ENCODE measurements around the gene DNASE2B.

DNA sequence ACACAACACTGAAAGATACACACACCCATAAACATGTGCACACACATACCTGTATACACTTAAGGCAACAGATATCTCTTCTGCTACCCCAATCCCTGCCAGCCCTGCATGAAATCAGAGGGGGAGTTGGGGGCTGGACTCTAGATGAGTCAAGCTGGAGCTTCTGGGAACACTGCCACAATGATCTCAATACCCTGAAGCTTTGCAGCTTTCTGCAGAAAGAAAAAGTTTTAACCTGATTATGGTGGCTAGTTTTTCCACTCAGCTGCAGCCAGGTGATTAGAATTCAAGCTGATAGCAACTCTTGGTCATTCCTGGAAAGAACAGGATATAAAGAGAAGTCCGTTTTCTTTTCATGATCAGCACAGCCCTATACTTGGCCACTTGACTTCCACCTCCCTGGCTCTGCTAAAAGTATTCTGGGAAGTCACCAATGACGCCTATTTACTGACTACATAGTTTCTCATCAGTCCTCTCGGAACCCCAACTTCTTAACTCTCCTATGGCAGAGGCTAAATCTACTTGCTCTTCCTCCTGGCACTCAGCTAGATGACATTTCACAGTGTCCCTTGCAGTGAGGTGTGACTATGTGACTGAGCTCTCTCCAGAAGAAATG, 20.7 kb upstream of the DNASE2B start:
- TF ChIP-seq, protein P1, sequence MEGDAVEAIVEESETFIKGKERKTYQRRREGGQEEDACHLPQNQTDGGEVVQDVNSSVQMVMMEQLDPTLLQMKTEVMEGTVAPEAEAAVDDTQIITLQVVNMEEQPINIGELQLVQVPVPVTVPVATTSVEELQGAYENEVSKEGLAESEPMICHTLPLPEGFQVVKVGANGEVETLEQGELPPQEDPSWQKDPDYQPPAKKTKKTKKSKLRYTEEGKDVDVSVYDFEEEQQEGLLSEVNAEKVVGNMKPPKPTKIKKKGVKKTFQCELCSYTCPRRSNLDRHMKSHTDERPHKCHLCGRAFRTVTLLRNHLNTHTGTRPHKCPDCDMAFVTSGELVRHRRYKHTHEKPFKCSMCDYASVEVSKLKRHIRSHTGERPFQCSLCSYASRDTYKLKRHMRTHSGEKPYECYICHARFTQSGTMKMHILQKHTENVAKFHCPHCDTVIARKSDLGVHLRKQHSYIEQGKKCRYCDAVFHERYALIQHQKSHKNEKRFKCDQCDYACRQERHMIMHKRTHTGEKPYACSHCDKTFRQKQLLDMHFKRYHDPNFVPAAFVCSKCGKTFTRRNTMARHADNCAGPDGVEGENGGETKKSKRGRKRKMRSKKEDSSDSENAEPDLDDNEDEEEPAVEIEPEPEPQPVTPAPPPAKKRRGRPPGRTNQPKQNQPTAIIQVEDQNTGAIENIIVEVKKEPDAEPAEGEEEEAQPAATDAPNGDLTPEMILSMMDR (conservative IDR thresholded peaks at IDR 0.05): no peak
- no peak for TF ChIP-seq EZH2 (IDR thresholded peaks at IDR 0.05; ENCODE audit: low read depth)

All from PC-9 (cell line).